Endodermal cell (in vitro differentiated cells): ENCODE data around the gene GALNT17. TPM values are rescaled to one million over a fixed set of nuclear protein-coding genes. Genes with fewer than 3 reads are reported as not detected.

ENCODE experiments used
- DNase-seq: peaks from one replicate; pipeline ENCODE4 v3.0.0-alpha.2; 2017
- H3K27ac ChIP-seq: 2 replicates; pipeline ENCODE4 v1.5.1; 2013; ENCODE audit warnings: mild to moderate bottlenecking, low read depth, low read length, moderate library complexity
- H3K27me3 ChIP-seq: 2 replicates; pipeline ENCODE4 v1.6.1; 2013; ENCODE audit warnings: mild to moderate bottlenecking, low read length, moderate library complexity; ENCODE audit not compliant: insufficient read depth, control insufficient read depth, poor library complexity, severe bottlenecking
- H3K36me3 ChIP-seq: 2 replicates; pipeline ENCODE4 v1.7.0; 2013; ENCODE audit warnings: mild to moderate bottlenecking, low read length, moderate library complexity; ENCODE audit not compliant: control insufficient read depth, insufficient read depth
- H3K4me1 ChIP-seq: one replicate; pipeline ENCODE4 v1.7.0; 2013; ENCODE audit warnings: low read length; ENCODE audit not compliant: control insufficient read depth, insufficient read depth
- H3K4me3 ChIP-seq: 2 replicates; pipeline ENCODE4 v1.5.1; 2013; ENCODE audit warnings: mild to moderate bottlenecking, low read length, moderate library complexity
- H3K9ac ChIP-seq: 2 replicates; pipeline ENCODE4 v1.6.1; 2013; ENCODE audit warnings: mild to moderate bottlenecking, low read length, moderate library complexity; ENCODE audit not compliant: poor library complexity, severe bottlenecking; ENCODE audit errors: extremely low read depth
- H3K9me3 ChIP-seq: 2 replicates; pipeline ENCODE4 v1.6.1; 2013; ENCODE audit warnings: mild to moderate bottlenecking, low read length, moderate library complexity; ENCODE audit not compliant: control insufficient read depth
- H3K27ac Mint-ChIP-seq: 2 replicates; pipeline ENCODE4 v1.8.0; 2020; ENCODE audit warnings: mixed read lengths
- H3K27me3 Mint-ChIP-seq: 2 replicates; pipeline ENCODE4 v1.8.0; 2021; ENCODE audit warnings: mild to moderate bottlenecking, mixed read lengths; ENCODE audit not compliant: insufficient read depth
- H3K36me3 Mint-ChIP-seq: 2 replicates; pipeline ENCODE4 v1.8.0; 2020; ENCODE audit warnings: low read depth, mixed read lengths
- H3K4me1 Mint-ChIP-seq: 2 replicates; pipeline ENCODE4 v1.8.0; 2020; ENCODE audit warnings: mixed read lengths
- H3K4me3 Mint-ChIP-seq: 2 replicates; pipeline ENCODE4 v1.8.0; 2020; ENCODE audit warnings: mild to moderate bottlenecking, moderate library complexity, mixed read lengths
- H3K9me3 Mint-ChIP-seq: 2 replicates; pipeline ENCODE4 v1.8.0; 2020; ENCODE audit warnings: mild to moderate bottlenecking, mixed read lengths
- CTCF ChIP-seq: fragments of 200-600 bp; sonication (generic); conservative IDR thresholded peaks from 2 replicates; pipeline ENCODE4 v1.5.0; 2021; ENCODE audit warnings: antibody characterized with exemption, mild to moderate bottlenecking
- WGBS, 2 experiments: methylation state at CpG; one replicate each; pipeline versions ENCODE4 v1.1.5 to v1.1.7; 2013; ENCODE audit warnings: missing lambda C conversion rate in 2 of 2, mixed read lengths in 1 of 2; ENCODE audit not compliant: insufficient coverage in 1 of 2, insufficient read length in 1 of 2; 5-methylcytosine and 5-hydroxymethylcytosine counted together
- total RNA-seq, 2 donors: library from RNA; stranded (reverse); fragmentation: NEBNext Ultra II Directional in 1 of 2; extraction: Animal tissue kit (Norgen Biotek cat#: 25700) in 1 of 2; gene quantifications; 2 replicates in 1 of 2; 3 replicates in 1 of 2; pipeline ENCODE4 v1.2.1, GENCODE V29; 2021

Gene GALNT17
- total RNA-seq, 2 donors from 2014 or later = 60.4 to 61.3 TPM

GRCh38 chr7:71566991-71567390 lies 435.0 kb downstream of the GALNT17 start:
- Histone ChIP-seq H3K36me3 (peaks cover 20% of the 10 kb centered on the region), H3K9ac (no peak overlapping the region), H3K27me3 (no peaks in the 10 kb centered on the region), H3K9me3 (no peaks in the 10 kb centered on the region), H3K4me1 (no peaks in the 10 kb centered on the region), H3K4me3 (no peak overlapping the region), H3K27ac (no peak overlapping the region)
- no peak overlapping the region for H3K4me3 Mint-ChIP-seq
- no peak for TF ChIP-seq CTCF
- H3K36me3 Mint-ChIP-seq = peaks cover 32% of the 10 kb centered on the region
- no peak overlapping the region for H3K27ac Mint-ChIP-seq
- 80 to 94% methylated on average over 4 to 6 of the region's 6 CpGs for WGBS, 2 experiments
- no peaks in the 10 kb centered on the region for H3K4me1 Mint-ChIP-seq
- peak; percentile 26 for DNase-seq
- peaks cover 1% of the 10 kb centered on the region for H3K27me3 Mint-ChIP-seq
- no peaks in the 10 kb centered on the region for H3K9me3 Mint-ChIP-seq

GRCh38 chr7:71574153-71574860 lies 442.4 kb downstream of the GALNT17 start:
- H3K4me3 Mint-ChIP-seq = no peak overlapping the region
- Histone ChIP-seq H3K27me3 (no peaks in the 10 kb centered on the region), H3K4me1 (no peaks in the 10 kb centered on the region), H3K9me3 (no peaks in the 10 kb centered on the region), H3K36me3 (peaks cover 77% of the 10 kb centered on the region), H3K27ac (no peak overlapping the region), H3K4me3 (no peak overlapping the region), H3K9ac (no peak overlapping the region)
- TF ChIP-seq CTCF = no peak
- H3K36me3 Mint-ChIP-seq = peaks cover 63% of the 10 kb centered on the region
- H3K9me3 Mint-ChIP-seq = no peaks in the 10 kb centered on the region
- no peak overlapping the region for H3K27ac Mint-ChIP-seq
- H3K4me1 Mint-ChIP-seq = no peaks in the 10 kb centered on the region
- DNase-seq = no peak
- H3K27me3 Mint-ChIP-seq = no peaks in the 10 kb centered on the region
- WGBS, 2 experiments = 83 to 89% methylated on average over 1 to 2 of the region's 2 CpGs

GRCh38 chr7:71580027-71580426 lies 448.1 kb downstream of the GALNT17 start:
- Mint-ChIP-seq H3K27me3 (no peaks in the 10 kb centered on the region), H3K36me3 (peaks cover 52% of the 10 kb centered on the region), H3K9me3 (peaks cover 3% of the 10 kb centered on the region), H3K4me3 (no peak overlapping the region), H3K27ac (no peak overlapping the region), H3K4me1 (no peaks in the 10 kb centered on the region)
- H3K27ac ChIP-seq = no peak overlapping the region
- H3K36me3 ChIP-seq = peaks cover 55% of the 10 kb centered on the region
- H3K9ac ChIP-seq = no peak overlapping the region
- no peak overlapping the region for H3K4me3 ChIP-seq
- no peak for TF ChIP-seq CTCF
- no peak for DNase-seq
- 81 to 96% methylated on average over 1 of the region's 1 CpG for WGBS, 2 experiments
- no peaks in the 10 kb centered on the region for H3K4me1 ChIP-seq
- no peaks in the 10 kb centered on the region for H3K27me3 ChIP-seq
- H3K9me3 ChIP-seq = no peaks in the 10 kb centered on the region
